ENCODE data around the gene DNAH2. TPM values are rescaled to one million over a fixed set of nuclear protein-coding genes. Genes with fewer than 3 reads are reported as not detected.

DNAH2 gene
- total RNA-seq, 4 donors from 2014 or later: 0.19 to 0.95 (median 0.65) TPM

DNA sequence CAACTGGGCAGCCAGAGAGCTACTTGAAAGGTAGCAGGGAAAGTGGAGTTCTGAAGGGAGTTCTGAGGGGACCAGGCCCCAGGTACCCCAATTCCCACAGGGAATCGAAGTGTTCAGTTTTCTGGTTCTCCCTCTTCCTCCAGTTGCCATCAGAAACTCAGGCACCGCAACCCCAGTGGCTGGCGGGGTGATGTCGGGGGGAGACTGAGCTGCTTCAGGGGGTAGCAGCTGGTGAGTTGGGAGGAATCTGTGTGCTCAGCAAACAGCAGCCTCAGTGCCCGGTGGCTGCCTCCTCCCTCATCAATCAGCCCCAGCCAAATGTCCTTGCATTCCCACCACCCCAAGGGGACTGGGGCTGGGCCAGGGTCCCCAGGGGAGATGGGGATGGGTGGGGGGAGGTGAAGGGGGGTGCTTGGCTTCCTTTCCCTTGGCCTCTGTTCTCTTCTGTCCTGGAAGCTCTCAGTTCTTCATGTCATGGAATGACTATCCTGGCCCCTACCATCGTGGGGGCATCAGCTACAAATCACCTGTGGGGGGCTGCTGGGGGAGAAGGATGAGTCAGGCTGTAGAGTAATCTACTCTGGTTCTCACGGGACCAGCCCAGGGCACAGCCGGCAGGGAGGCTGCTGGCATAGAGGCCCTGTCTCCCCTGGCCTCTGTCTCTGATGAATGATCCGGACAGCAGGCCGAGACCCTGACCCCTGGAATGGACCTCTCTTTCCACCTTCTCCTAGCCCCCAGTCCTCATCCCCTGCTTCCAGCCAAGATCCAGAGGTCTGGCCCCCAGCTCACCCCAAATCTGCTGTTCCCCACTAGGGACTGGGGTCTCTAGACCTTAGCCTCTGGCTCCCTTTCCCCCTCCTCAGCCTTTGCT lies 2.6 kb upstream of the DNAH2 start:
- DNase-seq (ENCODE audit: low spot score): no peak
- TF ChIP-seq, protein P1, sequence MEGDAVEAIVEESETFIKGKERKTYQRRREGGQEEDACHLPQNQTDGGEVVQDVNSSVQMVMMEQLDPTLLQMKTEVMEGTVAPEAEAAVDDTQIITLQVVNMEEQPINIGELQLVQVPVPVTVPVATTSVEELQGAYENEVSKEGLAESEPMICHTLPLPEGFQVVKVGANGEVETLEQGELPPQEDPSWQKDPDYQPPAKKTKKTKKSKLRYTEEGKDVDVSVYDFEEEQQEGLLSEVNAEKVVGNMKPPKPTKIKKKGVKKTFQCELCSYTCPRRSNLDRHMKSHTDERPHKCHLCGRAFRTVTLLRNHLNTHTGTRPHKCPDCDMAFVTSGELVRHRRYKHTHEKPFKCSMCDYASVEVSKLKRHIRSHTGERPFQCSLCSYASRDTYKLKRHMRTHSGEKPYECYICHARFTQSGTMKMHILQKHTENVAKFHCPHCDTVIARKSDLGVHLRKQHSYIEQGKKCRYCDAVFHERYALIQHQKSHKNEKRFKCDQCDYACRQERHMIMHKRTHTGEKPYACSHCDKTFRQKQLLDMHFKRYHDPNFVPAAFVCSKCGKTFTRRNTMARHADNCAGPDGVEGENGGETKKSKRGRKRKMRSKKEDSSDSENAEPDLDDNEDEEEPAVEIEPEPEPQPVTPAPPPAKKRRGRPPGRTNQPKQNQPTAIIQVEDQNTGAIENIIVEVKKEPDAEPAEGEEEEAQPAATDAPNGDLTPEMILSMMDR (IDR thresholded peaks at IDR 0.05): no peak
- no peak for ATAC-seq (ENCODE audit: low FRiP score)

DNA sequence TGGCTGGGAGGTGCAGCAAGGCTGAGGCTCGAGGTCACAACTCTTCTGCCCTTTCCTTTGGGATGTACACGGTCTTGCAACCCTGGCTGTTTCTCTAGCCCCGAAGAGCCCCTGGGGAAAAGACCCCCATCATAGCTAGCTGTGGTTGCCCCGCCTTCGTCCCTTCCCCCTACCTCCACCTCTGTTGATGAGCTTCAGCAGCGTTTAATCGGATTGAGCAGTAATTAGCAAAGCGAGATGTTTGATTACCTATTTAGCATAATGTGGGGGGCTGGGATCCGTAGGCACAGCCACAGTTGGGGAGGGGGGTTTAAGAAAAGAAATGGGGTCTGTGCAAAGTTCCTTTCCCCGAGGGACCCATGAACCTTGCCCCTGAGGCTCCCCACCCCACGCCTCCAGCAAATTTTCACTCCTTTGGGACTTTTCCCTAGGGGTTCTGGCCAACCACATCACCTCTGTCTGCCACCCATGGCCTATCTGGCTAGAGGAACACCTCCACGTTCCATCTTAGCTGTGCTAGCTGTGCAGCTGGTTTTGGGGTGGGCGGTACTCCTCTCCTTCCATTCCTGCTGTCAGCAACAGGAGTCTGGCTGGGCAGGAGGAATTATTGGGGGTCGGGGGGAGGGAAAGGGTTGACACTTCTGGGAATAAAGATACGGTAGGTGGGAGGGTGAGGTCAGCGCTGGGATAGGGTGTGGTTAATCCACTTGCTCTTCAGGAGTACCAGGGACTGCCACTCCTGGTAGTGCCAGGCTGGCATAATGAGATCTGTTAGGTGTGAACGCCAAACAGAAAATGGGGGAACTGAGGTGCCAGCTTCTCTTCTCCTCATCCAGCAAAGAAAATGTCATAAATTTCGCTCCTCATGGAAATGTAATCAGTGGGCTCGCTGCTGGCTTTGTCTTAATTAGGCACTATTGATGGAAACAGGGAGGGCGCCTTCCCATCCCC lies 1.3 kb upstream of the DNAH2 start:
- TF ChIP-seq, protein P1 (IDR thresholded peaks at IDR 0.05): no peak
- no peak for DNase-seq (ENCODE audit: low spot score)
- ATAC-seq (ENCODE audit: low FRiP score): no peak

DNA sequence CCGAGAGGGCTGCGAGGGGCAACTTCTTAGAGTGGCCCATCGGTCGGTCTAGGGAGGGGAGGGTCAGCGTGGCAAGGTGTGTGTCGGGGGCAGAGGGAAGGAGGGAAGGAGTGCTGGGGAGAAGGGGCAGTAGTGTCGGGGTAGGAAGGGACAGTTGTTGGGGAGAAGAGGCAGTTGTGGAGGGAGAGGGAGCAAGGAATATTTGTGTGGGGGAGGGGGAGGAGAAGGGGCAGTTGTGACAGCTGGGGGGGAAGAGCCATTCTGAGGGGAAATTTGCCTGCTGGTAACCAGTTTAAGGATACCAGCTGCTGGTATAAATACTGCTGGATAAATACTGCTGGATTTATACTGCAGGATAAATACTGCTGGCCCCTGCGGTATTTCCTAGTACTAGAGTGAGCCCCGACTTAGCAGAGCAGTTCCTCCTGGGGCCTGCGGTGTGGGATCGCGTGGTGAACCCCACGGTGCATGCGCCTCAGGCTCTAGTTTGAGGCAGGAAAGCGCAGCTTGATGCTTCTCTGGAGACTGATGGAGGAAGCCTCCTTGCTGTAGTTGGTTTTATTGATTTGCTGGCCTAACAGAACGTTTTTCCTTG lies 309 bp downstream of the DNAH2 start:
- ATAC-seq (ENCODE audit: low FRiP score) (no peak), DNase-seq (ENCODE audit: low spot score) (no peak)
- TF ChIP-seq, protein P1 (IDR thresholded peaks at IDR 0.05): no peak

DNA sequence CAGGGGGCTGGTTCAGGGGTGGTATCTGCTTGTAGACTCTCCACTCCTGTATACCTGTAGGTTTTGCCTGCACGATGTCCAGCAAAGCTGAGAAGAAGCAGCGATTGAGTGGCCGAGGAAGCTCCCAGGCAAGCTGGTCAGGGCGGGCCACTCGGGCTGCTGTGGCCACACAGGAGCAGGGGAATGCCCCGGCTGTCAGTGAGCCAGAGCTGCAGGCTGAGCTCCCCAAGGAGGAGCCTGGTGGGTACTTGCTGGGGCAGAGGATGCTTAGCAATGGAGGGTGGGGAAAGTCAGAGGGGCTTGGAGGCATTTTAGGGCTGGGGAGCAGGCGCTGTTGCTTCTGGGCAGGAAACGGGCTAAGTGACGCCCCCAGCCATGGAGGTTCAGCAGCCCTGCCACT lies 2.1 kb downstream of the DNAH2 start:
- DNase-seq (ENCODE audit: low spot score) (no peak), ATAC-seq (ENCODE audit: low FRiP score) (no peak)
- TF ChIP-seq, protein P1 (IDR thresholded peaks at IDR 0.05): no peak

DNA sequence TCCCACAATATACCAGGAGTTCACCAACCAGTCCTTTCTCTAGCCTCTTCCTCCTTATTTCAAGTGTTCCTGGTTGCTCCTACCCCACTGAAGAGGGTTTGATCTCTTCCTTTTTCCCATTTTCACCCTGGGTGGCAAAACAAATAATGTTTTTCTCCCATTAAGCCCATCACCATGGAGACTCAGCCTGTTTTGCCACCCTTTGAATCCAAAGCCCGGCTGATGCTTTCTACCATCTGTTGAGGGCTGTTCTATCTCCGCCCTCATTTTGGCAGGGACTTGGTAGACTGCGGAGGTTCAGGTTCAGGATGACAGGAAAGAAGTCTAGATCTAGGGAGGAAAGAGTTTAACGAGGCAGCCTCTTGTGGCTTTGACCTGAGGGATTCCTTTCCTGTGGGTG lies 2.6 kb downstream of the DNAH2 start:
- TF ChIP-seq, protein P1 (IDR thresholded peaks at IDR 0.05): no peak
- no peak for ATAC-seq (ENCODE audit: low FRiP score)
- DNase-seq (ENCODE audit: low spot score): no peak

DNA sequence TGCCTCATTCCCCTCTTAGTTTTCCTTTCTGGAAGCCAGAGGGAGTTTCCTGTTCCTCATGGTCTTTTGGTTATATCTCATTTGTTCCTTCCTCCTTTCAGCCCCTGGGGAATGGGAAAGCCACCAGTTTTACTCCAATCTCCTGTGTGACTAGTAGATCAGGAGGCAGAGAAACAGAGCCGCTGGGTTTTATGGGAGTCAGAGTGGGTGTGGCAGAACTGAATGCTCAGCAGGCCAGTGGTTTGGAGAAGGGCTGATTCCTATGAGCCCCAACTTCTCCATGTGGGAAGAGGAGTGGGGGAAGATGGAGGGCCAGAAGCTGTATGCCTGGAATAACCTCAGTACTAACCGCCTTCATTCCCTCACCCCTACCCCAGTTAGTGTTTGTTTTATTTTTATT lies 4.1 kb downstream of the DNAH2 start:
- ATAC-seq (ENCODE audit: low FRiP score): no peak
- TF ChIP-seq, protein P1 (IDR thresholded peaks at IDR 0.05): no peak
- no peak for DNase-seq (ENCODE audit: low spot score)
